H1 (cell line): ENCODE results near the gene ABCB11. TPM values are rescaled to one million over a fixed set of nuclear protein-coding genes. Genes with fewer than 3 reads are reported as not detected.

Experiments
- CTCF ChIA-PET: fragments of 300-600 bp; sonication (Branson Sonifier 250); formaldehyde crosslinking; loops from one replicate; lab custom pipeline; 2021; ENCODE audit not compliant: partially characterized antibody; lab: Charles Lee
- POLR2A ChIA-PET: fragments of 300-600 bp; sonication (Branson Sonifier 250); formaldehyde crosslinking; loops from one replicate; lab custom pipeline; 2021; ENCODE audit warnings: inconsistent platforms; ENCODE audit not compliant: partially characterized antibody; lab: Charles Lee
- DNase-seq, 2 experiments: peaks; one replicate each; pipeline versions ENCODE4 v3.0.0 to v3.0.0-alpha.2; 2010 to 2022; ENCODE audit warnings: low spot score in 2 of 2, low read depth in 1 of 2, mixed read lengths in 1 of 2
- FAIRE-seq: peaks from 2 replicates; lab custom pipeline; 2011; peaks lifted over from hg19 to GRCh38; lab: Jason Lieb, UNC
- H2AFZ ChIP-seq: 2 replicates; pipeline ENCODE4 v1.8.1; 2012; ENCODE audit warnings: low read length, inconsistent platforms
- H2AK5ac ChIP-seq: 2 replicates; pipeline ENCODE4 v1.6.1; 2013; ENCODE audit warnings: low read depth, low read length
- H2BK120ac ChIP-seq: replicated peaks from 2 replicates; pipeline ENCODE3; 2013; ENCODE audit warnings: low read depth, low read length, inconsistent platforms
- H2BK12ac ChIP-seq: 2 replicates; pipeline ENCODE4 v1.6.1; 2013; ENCODE audit warnings: low read depth, low read length
- H2BK15ac ChIP-seq: 2 replicates; pipeline ENCODE4 v1.6.1; 2013; ENCODE audit warnings: low read length
- H2BK20ac ChIP-seq: 2 replicates; pipeline ENCODE4 v1.6.1; 2013; ENCODE audit warnings: low read length
- H2BK5ac ChIP-seq: 2 replicates; pipeline ENCODE4 v1.6.1; 2013; ENCODE audit warnings: low read depth, low read length
- H3K14ac ChIP-seq: 2 replicates; pipeline ENCODE4 v1.6.1; 2013; ENCODE audit warnings: inconsistent platforms; ENCODE audit not compliant: insufficient read length
- H3K18ac ChIP-seq: 2 replicates; pipeline ENCODE4 v1.6.1; 2013; ENCODE audit warnings: low read length; ENCODE audit errors: extremely low read depth
- H3K23ac ChIP-seq: 2 replicates; pipeline ENCODE4 v1.6.1; 2013; ENCODE audit warnings: inconsistent platforms; ENCODE audit not compliant: insufficient read length
- H3K23me2 ChIP-seq: 2 replicates; pipeline ENCODE4 v1.6.1; 2013; ENCODE audit warnings: low read depth, low read length
- H3K27ac ChIP-seq: 2 replicates; pipeline ENCODE4 v1.6.1; 2011; ENCODE audit warnings: low read depth, low read length, inconsistent platforms
- H3K27me3 ChIP-seq, 4 experiments: replicated peaks in 1 of 4; 1 replicate in 1 of 4; 2 replicates in 3 of 4; pipeline versions ENCODE4 v1.6.1 to v1.8.1; 2011 to 2013; ENCODE audit warnings: low read length in 3 of 4, mild to moderate bottlenecking in 3 of 4, inconsistent platforms in 2 of 4, mixed read lengths in 2 of 4, moderate library complexity in 1 of 4; ENCODE audit not compliant: control insufficient read depth in 3 of 4, insufficient read depth in 3 of 4; ENCODE audit errors: extremely low read depth in 1 of 4
- H3K36me3 ChIP-seq, 4 experiments: 2 replicates each; pipeline versions ENCODE4 v1.6.1 to v1.8.1; 2011 to 2013; ENCODE audit warnings: mild to moderate bottlenecking in 4 of 4, low read length in 3 of 4, moderate library complexity in 2 of 4, control low read depth in 1 of 4, inconsistent platforms in 1 of 4; ENCODE audit not compliant: insufficient read depth in 4 of 4, control insufficient read depth in 2 of 4
- H3K4ac ChIP-seq: replicated peaks from 2 replicates; pipeline ENCODE3; 2013; ENCODE audit warnings: low read length, low read depth, mixed read lengths, inconsistent platforms; ENCODE audit not compliant: insufficient read length
- H3K4me1 ChIP-seq, 4 experiments: replicated peaks in 1 of 4; 1 replicate in 1 of 4; 2 replicates in 3 of 4; pipeline versions ENCODE4 v1.6.1 to v1.8.1; 2011 to 2013; ENCODE audit warnings: low read length in 3 of 4, inconsistent platforms in 2 of 4, mixed read lengths in 1 of 4; ENCODE audit not compliant: insufficient read depth in 4 of 4, control insufficient read depth in 3 of 4
- H3K4me2 ChIP-seq, 2 experiments: 2 replicates each; pipeline versions ENCODE4 v1.6.1 to v1.8.1; 2011 to 2013; ENCODE audit warnings: low read depth in 2 of 2, low read length in 2 of 2, control low read depth in 1 of 2, inconsistent platforms in 1 of 2, mild to moderate bottlenecking in 1 of 2; ENCODE audit not compliant: insufficient read depth in 1 of 2
- H3K4me3 ChIP-seq, 4 experiments: fragments of 200-600, 300-600 bp in 1 of 4; sonication (generic), shearing (Covaris generic), sonication (Bioruptor Twin) in 1 of 4; 2 replicates each; pipeline versions ENCODE4 v1.5.1 to v1.8.1; 2011 to 2016; ENCODE audit warnings: low read length in 4 of 4, low read depth in 3 of 4, control low read depth in 2 of 4, inconsistent platforms in 2 of 4, mild to moderate bottlenecking in 2 of 4, mixed read lengths in 1 of 4, moderate library complexity in 1 of 4; ENCODE audit not compliant: insufficient read depth in 2 of 4; ENCODE audit errors: extremely low read depth in 1 of 4
- H3K56ac ChIP-seq: replicated peaks from 2 replicates; pipeline ENCODE3; 2013; ENCODE audit warnings: low read depth, mild to moderate bottlenecking, mixed read lengths, low read length, inconsistent platforms; ENCODE audit not compliant: insufficient read length
- H3K79me1 ChIP-seq: 2 replicates; pipeline ENCODE4 v1.6.1; 2013; ENCODE audit warnings: low read depth, low read length, control low read depth
- H3K79me2 ChIP-seq, 2 experiments: 2 replicates each; pipeline versions ENCODE4 v1.6.1 to v1.8.1; 2012 to 2013; ENCODE audit warnings: low read length in 2 of 2, mild to moderate bottlenecking in 2 of 2, inconsistent platforms in 1 of 2; ENCODE audit not compliant: insufficient read depth in 2 of 2, control insufficient read depth in 1 of 2
- H3K9ac ChIP-seq, 4 experiments: replicated peaks in 1 of 4; 1 replicate in 1 of 4; 2 replicates in 3 of 4; pipeline versions ENCODE4 v1.6.1 to v1.8.1; 2011 to 2013; ENCODE audit warnings: low read depth in 3 of 4, low read length in 3 of 4, control low read depth in 2 of 4, mild to moderate bottlenecking in 2 of 4, moderate library complexity in 2 of 4, inconsistent platforms in 1 of 4; ENCODE audit errors: extremely low read depth in 1 of 4
- H3K9me3 ChIP-seq, 2 experiments: 2 replicates each; pipeline versions ENCODE4 v1.6.1 to v1.8.1; 2012 to 2013; ENCODE audit warnings: mild to moderate bottlenecking in 2 of 2, moderate library complexity in 2 of 2, control low read depth in 1 of 2, inconsistent platforms in 1 of 2, low read depth in 1 of 2, low read length in 1 of 2, mixed read lengths in 1 of 2; ENCODE audit not compliant: insufficient read depth in 2 of 2
- H4K20me1 ChIP-seq, 2 experiments: replicated peaks in 1 of 2; 2 replicates each; pipeline versions ENCODE3 to v1.8.1; 2011 to 2013; ENCODE audit warnings: inconsistent platforms in 2 of 2, low read length in 2 of 2, mild to moderate bottlenecking in 1 of 2; ENCODE audit not compliant: insufficient read depth in 2 of 2, control insufficient read depth in 1 of 2
- H4K5ac ChIP-seq: 2 replicates; pipeline ENCODE4 v1.6.1; 2013; ENCODE audit warnings: low read length, low read depth, mixed read lengths, inconsistent platforms; ENCODE audit not compliant: insufficient read length
- H4K8ac ChIP-seq: 2 replicates; pipeline ENCODE4 v1.8.0; 2013; ENCODE audit warnings: mild to moderate bottlenecking, moderate library complexity, low read length, inconsistent platforms; ENCODE audit not compliant: insufficient read depth; ENCODE audit errors: extremely low read depth
- H4K91ac ChIP-seq: replicated peaks from 2 replicates; pipeline ENCODE3; 2013; ENCODE audit warnings: low read length, mixed read lengths, inconsistent platforms; ENCODE audit not compliant: insufficient read length
- JUN ChIP-seq: IDR thresholded peaks from 2 replicates; pipeline ENCODE4 v1.6.1; 2011; ENCODE audit warnings: low read depth, mild to moderate bottlenecking, improper control_type of control experiment, low read length
- JUND ChIP-seq: IDR thresholded peaks from 2 replicates; pipeline ENCODE4 v1.6.1; 2011; ENCODE audit warnings: mild to moderate bottlenecking, improper control_type of control experiment, low read length
- KDM5A ChIP-seq: fragments of 200-600 bp; IDR thresholded peaks from 2 replicates; pipeline ENCODE4 v1.7.1; 2012; ENCODE audit warnings: mild to moderate bottlenecking, low read length, inconsistent platforms, mixed read lengths
- NRF1 ChIP-seq: IDR thresholded peaks from 2 replicates; pipeline ENCODE4 v1.6.1; 2011; ENCODE audit warnings: mild to moderate bottlenecking, low read depth, low read length, improper control_type of control experiment
- PHF8 ChIP-seq: fragments of 200-600 bp; sonication (generic); conservative IDR thresholded peaks from 2 replicates; pipeline ENCODE4 v1.7.1; 2012; ENCODE audit warnings: low read depth, mild to moderate bottlenecking, inconsistent platforms, low read length, moderate library complexity
- RBBP5 ChIP-seq: IDR thresholded peaks from 2 replicates; pipeline ENCODE4 v1.7.1; 2012; ENCODE audit warnings: low read depth, mild to moderate bottlenecking, inconsistent platforms, low read length, moderate library complexity, borderline replicate concordance
- RFX5 ChIP-seq: IDR thresholded peaks from 2 replicates; pipeline ENCODE4 v1.6.1; 2011; ENCODE audit warnings: low read depth, low read length, improper control_type of control experiment, borderline replicate concordance
- SIRT6 ChIP-seq: IDR thresholded peaks from one replicate; pipeline ENCODE4 v1.7.1; 2012; ENCODE audit warnings: low read length, inconsistent platforms
- SP4 ChIP-seq: IDR thresholded peaks from 2 replicates; pipeline ENCODE4 v1.6.1; 2012; ENCODE audit warnings: low read length, inconsistent platforms
- SRF ChIP-seq: IDR thresholded peaks from 2 replicates; pipeline ENCODE4 v1.6.1; 2011; ENCODE audit warnings: mild to moderate bottlenecking, low read depth, low read length, moderate library complexity
- TAF7 ChIP-seq: optimal IDR thresholded peaks from 2 replicates; pipeline ENCODE3; 2011; ENCODE audit warnings: low read depth, mild to moderate bottlenecking, inconsistent platforms, low read length, moderate library complexity, borderline replicate concordance
- YY1 ChIP-seq: IDR thresholded peaks from 2 replicates; pipeline ENCODE4 v1.6.1; 2011; ENCODE audit warnings: low read depth, mild to moderate bottlenecking, low read length
- WGBS, 2 experiments: shearing (Covaris generic) in 1 of 2; methylation state at CpG; one replicate each; pipeline versions ENCODE4 v1.1.6 to v1.1.7; 2013 to 2015; ENCODE audit warnings: low lambda C conversion rate in 2 of 2, mixed read lengths in 2 of 2, inconsistent platforms in 1 of 2, low coverage in 1 of 2, missing lambda C conversion rate in 1 of 2; ENCODE audit not compliant: insufficient replicate concordance in 2 of 2, insufficient coverage in 1 of 2, insufficient read length in 1 of 2; ENCODE audit errors: extremely low coverage in 1 of 2, missing lambda C conversion rate in 1 of 2; 5-methylcytosine and 5-hydroxymethylcytosine counted together
- polyA plus RNA-seq, 7 experiments: library from polyadenylated mRNA; depleted of rRNA in 3 of 7; stranded (reverse) in 5 of 7; unstranded in 2 of 7; fragments of >200 nt in 5 of 7; fragments of 200-250 nt in 2 of 7; gene quantifications; 1 replicate in 5 of 7; 2 replicates in 1 of 7; 4 replicates in 1 of 7; pipeline versions ENCODE4 v1.2.1 to v1.2.3, GENCODE V29; 2011 to 2013; ENCODE audit warnings: missing spikeins in 2 of 7, mixed read lengths in 2 of 7
- total RNA-seq: library from RNA; stranded (reverse); fragmentation: NEBNext Ultra II Directional; extraction: Animal tissue kit (Norgen Biotek cat#: 25700); gene quantifications from 2 replicates; pipeline ENCODE4 v1.2.1, GENCODE V29; 2021
- TF ChIP-seq, protein P1 (sequence below): IDR thresholded peaks from 2 replicates; pipeline ENCODE4 v1.6.1; 2012; ENCODE audit warnings: low read length, inconsistent platforms

The ABCB11 gene
- total and polyA plus RNA-seq, 2 of the 8 experiments (the other 6 are each of a cell fraction or from before 2014, with no cell fraction given), result not detected

DNA sequence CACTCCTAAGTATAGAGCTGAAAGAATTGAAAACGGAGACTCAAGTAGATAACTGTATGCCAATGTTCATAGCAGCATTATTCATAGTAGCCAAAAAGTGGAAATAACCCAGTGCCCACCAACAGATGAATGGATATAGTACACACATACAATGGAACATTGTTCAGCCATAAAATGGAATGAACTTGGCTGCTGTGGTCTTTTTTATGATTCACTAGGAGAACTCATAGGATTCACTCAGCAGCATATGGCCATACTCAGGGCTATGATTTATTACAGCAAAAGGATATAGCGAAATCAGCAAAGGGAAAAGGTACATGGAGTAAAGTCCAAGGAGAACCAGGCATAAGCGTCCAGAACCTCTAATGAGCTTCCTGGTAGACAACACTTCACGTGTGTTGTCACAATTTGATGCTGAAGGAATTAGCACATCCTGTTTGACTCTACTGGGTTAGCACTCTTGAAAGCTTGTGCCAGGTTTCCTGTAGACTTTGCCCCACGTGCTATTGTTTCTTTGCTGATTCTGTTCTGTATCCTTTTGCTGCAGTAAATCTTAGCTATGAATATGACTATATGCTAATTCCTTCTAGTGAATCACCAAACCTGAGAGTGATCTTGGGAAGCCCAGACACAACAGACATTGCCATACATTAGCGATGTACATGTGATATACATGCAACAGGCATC is 156.6 kb downstream of the ABCB11 start:
- no peak overlapping the region for H4K8ac ChIP-seq
- H2BK12ac ChIP-seq, result no peak overlapping the region
- CTCF ChIA-PET, result no interaction called here
- FAIRE-seq, result no peak
- no peak overlapping the region for H4K91ac ChIP-seq
- no peak overlapping the region for H2BK120ac ChIP-seq
- WGBS, 2 experiments, result 89% methylated on average over 6 of the region's 6 CpGs; no CpG with 5 or more reads in 1 of the 2 experiments
- POLR2A ChIA-PET, result no interaction called here
- peaks cover 0 to 8% (median 0%) of the 10 kb centered on the region in 4 experiments; a peak in 2 of 7 replicates for H3K4me1 ChIP-seq
- no peaks in the 10 kb centered on the region for H4K20me1 ChIP-seq
- no peak overlapping the region for H2AFZ ChIP-seq
- H3K23ac ChIP-seq, result no peak overlapping the region
- no peak overlapping the region for H4K5ac ChIP-seq
- H3K9ac ChIP-seq, result no peak overlapping the region
- H3K79me1 ChIP-seq, result no peaks in the 10 kb centered on the region
- H3K9me3 ChIP-seq, result no peaks in the 10 kb centered on the region
- no peak overlapping the region for H3K14ac ChIP-seq
- no peak overlapping the region for H3K4me3 ChIP-seq
- H3K27me3 ChIP-seq, result no peaks in the 10 kb centered on the region
- H3K56ac ChIP-seq, result no peak overlapping the region
- no peak overlapping the region for H2BK15ac ChIP-seq
- H2AK5ac ChIP-seq, result no peak overlapping the region
- H3K18ac ChIP-seq, result no peak overlapping the region
- no peaks in the 10 kb centered on the region for H3K23me2 ChIP-seq
- DNase-seq, result no peak
- no peak overlapping the region for H3K4me2 ChIP-seq
- H3K79me2 ChIP-seq, result no peaks in the 10 kb centered on the region
- no peak overlapping the region for H3K27ac ChIP-seq
- H2BK5ac ChIP-seq, result no peak overlapping the region
- no peak overlapping the region for H2BK20ac ChIP-seq
- H3K4ac ChIP-seq, result no peak overlapping the region
- peaks cover 0 to 13% (median 1%) of the 10 kb centered on the region in 4 experiments; a peak in 4 of 8 replicates for H3K36me3 ChIP-seq
- TF ChIP-seq TAF7 (no peak), PHF8 (no peak), KDM5A (no peak), RFX5 (no peak), YY1 (no peak), RBBP5 (no peak), SIRT6 (no peak), JUND (no peak), JUN (no peak), SP4 (no peak), NRF1 (no peak), SRF (no peak)
- TF ChIP-seq, protein P1, sequence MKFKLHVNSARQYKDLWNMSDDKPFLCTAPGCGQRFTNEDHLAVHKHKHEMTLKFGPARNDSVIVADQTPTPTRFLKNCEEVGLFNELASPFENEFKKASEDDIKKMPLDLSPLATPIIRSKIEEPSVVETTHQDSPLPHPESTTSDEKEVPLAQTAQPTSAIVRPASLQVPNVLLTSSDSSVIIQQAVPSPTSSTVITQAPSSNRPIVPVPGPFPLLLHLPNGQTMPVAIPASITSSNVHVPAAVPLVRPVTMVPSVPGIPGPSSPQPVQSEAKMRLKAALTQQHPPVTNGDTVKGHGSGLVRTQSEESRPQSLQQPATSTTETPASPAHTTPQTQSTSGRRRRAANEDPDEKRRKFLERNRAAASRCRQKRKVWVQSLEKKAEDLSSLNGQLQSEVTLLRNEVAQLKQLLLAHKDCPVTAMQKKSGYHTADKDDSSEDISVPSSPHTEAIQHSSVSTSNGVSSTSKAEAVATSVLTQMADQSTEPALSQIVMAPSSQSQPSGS, result no peak
